ENCODE results near the gene DNAI1.
A peak's percentile ranks its signal among the peaks of the same experiment; 100 is the strongest.
"Not testable (repeated sequence)": the region's sequence is repeated elsewhere in the genome, so short reads cannot be mapped to it uniquely, and the experiment has no call there.

DNAI1 gene

GRCh38 chr9:34521406-34522045, 62.9 kb downstream of the DNAI1 start:
- H3K27ac ChIP-seq = no peak overlapping the region
- TF ChIP-seq CTCF (IDR thresholded peaks at IDR 0.05) (no peak), ZFX (IDR thresholded peaks at IDR 0.05; ENCODE audit: borderline replicate concordance) (no peak)

GRCh38 chr9:34522091-34522887, 63.7 kb downstream of the DNAI1 start:
- 0 out of 2 replicates have a peak overlapping the region, but pooled peaks have one; percentile 22 for H3K27ac ChIP-seq
- TF ChIP-seq CTCF (IDR thresholded peaks at IDR 0.05) (no peak), ZFX (IDR thresholded peaks at IDR 0.05; ENCODE audit: borderline replicate concordance) (no peak)

- 0 out of 2 replicates have a peak within 1 kb of the TSS, but pooled peaks have one; percentile 22 for H3K27ac ChIP-seq
- TF ChIP-seq CTCF (IDR thresholded peaks at IDR 0.05) (peak; percentile 6; the same call in 1 of the 2 replicates), ZFX (IDR thresholded peaks at IDR 0.05; ENCODE audit: borderline replicate concordance) (no peak)
These were observed 64.6 kb downstream of the DNAI1 start, which contains the start of gene ENHO for GRCh38 chr9:34522971-34523797. Gene ENHO (minus strand): TSS chr9:34522990. CDS start chr9:34521695, 1,295 bp downstream.

GRCh38 chr9:34524349-34524748, 65.7 kb downstream of the DNAI1 start:
- no peak for TF ChIP-seq ZFX (IDR thresholded peaks at IDR 0.05; ENCODE audit: borderline replicate concordance)
- TF ChIP-seq CTCF (IDR thresholded peaks at IDR 0.05) = no peak
- no peak overlapping the region for H3K27ac ChIP-seq

- no peak overlapping the region for H3K27ac ChIP-seq
- TF ChIP-seq ZFX (IDR thresholded peaks at IDR 0.05; ENCODE audit: borderline replicate concordance) = no peak
- no peak for TF ChIP-seq CTCF (IDR thresholded peaks at IDR 0.05)
These were observed 67.4 kb downstream of the DNAI1 start for GRCh38 chr9:34526026-34526425.

GRCh38 chr9:34532041-34532440, 73.4 kb downstream of the DNAI1 start:
- H3K27ac ChIP-seq = not testable (repeated sequence)

- no peak overlapping the region for H3K27ac ChIP-seq
- no peak for TF ChIP-seq ZFX (IDR thresholded peaks at IDR 0.05; ENCODE audit: borderline replicate concordance)
- TF ChIP-seq CTCF (IDR thresholded peaks at IDR 0.05) = no peak
These were observed 78.1 kb downstream of the DNAI1 start for GRCh38 chr9:34536685-34537084.

All from 22Rv1 (cell line).